Effector CD8-positive, alpha-beta T cell (primary cell): Measurements from ENCODE around the gene BTBD9.

Experiments
- DNase-seq: peaks from one replicate; lab custom pipeline; 2025; lab: John Stamatoyannopoulos, UW

BTBD9 gene

GRCh38 chr6:38239719-38240451 is 399.8 kb downstream of the BTBD9 start:
- DNase-seq = no peak

GRCh38 chr6:38236631-38237030 is 403.1 kb downstream of the BTBD9 start:
- no peak for DNase-seq

DNA sequence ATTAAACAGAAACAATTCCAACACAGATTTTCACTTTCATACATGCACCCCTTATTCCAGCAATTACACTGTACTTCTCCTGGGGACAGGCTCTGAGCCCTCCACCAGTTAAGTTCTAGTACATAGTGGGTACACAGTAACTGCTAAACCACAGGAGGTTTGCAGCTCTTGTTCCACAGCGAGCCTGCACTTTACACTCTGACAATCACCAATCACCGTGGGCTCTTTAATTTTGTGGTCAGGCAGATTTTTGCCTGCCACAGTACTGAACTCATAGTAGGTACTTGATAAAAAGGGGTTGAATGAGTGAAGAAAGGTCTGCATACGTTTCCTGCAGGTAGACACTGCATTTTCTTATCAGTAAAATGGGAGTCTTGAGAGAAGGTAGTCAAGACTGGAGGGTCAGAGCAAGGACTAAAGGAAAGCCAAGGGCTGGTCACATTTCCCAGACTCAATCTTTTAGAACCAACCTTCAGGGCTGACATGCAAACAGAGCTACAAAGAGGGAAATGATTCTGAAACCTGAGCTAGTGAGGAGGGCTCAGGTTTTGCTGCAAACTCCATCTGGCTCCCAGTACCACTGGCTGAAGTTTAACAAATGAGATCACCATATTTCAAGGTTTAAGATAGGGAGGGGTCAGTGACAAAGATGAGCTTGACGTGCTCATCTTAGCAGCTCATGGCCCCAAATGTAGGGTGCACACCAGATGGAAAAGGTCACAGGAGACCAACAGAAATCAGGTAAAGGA is 404.6 kb downstream of the BTBD9 start:
- no peak for DNase-seq

DNA sequence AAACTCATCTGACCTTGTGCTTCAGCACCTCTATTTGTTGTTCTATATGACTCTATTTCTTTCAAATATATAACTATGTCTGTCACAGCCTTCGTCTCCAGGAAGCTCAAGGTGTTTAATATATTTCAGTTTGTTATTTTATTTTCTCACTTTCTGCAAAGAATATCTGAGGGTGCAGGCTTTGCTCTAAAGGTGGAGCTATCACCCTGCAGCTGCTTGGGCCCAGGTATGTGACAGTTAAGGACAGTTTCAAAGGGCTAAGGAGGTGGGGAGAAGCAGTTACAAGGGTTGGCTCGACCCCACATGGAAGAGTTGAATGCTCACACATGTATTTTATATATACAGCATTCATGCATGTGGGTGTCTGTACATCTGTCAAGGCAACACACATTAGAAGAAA is 405.6 kb downstream of the BTBD9 start:
- DNase-seq = no peak

GRCh38 chr6:38233161-38233791 is 406.5 kb downstream of the BTBD9 start:
- no peak for DNase-seq

DNA sequence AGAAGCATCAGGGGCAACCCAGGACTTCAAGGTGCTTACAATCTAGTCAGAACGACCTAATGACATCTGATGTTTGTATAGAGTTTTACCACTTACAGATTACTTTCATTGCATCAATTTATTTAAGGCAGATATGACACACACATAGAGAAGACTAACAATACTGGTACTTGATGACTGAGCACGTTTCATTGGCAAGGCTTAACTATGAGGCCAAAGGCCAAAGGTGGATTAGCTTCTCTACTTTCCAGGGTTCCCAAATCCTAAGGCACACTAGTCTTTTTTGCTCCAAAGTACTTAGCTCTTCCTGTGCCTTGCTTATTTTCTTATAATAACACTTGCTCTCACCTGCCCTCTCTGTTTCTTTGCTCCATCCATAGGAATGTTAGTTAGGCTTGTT is 414.0 kb downstream of the BTBD9 start:
- DNase-seq = no peak

GRCh38 chr6:38221251-38221650 is 418.5 kb downstream of the BTBD9 start:
- no peak for DNase-seq

- no peak for DNase-seq
Measured at GRCh38 chr6:38220069-38220723, 419.5 kb downstream of the BTBD9 start.

GRCh38 chr6:38218235-38218634 is 421.5 kb downstream of the BTBD9 start:
- DNase-seq = no peak

GRCh38 chr6:38216451-38216850 is 423.3 kb downstream of the BTBD9 start:
- no peak for DNase-seq

- DNase-seq = no peak
Measured at GRCh38 chr6:38215651-38216311, 423.9 kb downstream of the BTBD9 start.

GRCh38 chr6:38215225-38215624 is 424.5 kb downstream of the BTBD9 start:
- no peak for DNase-seq

GRCh38 chr6:38214159-38214558 is 425.6 kb downstream of the BTBD9 start:
- no peak for DNase-seq

- DNase-seq = no peak
Measured at GRCh38 chr6:38213251-38213658, 426.5 kb downstream of the BTBD9 start.

GRCh38 chr6:38212579-38212978 is 427.1 kb downstream of the BTBD9 start:
- DNase-seq = no peak

DNA sequence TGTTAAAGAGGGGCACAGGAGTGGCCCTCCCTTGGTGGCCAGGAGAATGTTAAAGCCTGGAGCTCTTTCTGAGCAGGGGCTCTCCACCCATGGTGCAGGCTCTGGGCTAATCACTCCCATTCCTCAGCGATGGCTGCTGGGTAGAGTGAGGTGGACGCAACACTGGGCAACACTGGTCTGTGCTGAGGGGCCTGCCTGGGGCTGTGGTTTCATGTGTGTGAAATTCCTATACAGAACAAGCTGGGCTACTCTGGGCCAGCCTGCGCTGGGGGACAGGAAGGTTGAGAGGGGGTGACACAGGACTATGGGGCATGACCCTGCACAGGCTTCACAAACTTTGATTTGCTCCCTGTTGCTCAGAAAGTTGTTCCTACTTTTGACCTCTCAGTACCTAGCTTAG is 427.6 kb downstream of the BTBD9 start:
- no peak for DNase-seq

DNA sequence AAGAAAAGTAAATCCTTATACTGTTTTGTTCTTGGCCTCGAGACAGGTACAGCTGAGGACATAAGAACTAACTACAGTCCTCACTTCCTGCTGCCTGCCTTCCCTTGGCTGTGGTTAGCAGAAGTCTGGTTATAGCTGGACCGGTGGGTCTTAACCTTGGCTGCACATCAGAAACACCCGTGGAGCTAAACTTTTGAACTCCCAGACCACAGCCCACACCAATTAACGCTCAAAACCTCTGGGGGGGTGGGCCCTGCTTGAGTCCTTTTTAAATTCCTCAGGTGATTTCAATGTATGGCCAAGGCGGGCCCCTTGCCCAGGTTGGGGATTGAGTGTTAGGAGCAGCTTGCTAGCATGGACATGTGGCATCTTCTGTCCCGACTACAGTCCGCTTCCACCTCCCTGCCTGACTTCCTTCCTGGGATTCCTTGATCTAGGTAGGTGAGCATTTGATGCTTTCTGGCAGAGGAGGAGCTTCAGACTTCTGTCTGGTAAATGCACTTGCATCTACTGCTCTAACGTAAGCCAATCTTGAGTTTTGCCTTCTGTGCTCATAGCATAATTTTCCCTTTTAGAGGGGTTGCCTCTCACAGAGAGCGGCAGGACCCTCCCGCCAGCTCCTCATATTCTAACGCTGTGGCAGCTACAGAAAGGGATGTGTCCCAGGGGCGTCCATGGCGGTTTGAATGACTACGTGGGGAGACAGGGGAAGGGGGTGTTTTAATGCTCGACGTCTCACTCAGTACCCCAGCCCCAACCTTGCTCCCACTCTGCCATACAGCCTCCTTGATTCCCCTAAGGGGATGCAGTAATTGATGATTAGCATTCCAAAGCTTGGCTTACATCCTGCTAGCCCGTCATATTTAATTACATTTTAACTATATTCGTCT is 430.1 kb downstream of the BTBD9 start:
- no peak for DNase-seq

- no peak for DNase-seq
Measured at GRCh38 chr6:38208028-38208427, 431.7 kb downstream of the BTBD9 start.

- no peak for DNase-seq
Measured at GRCh38 chr6:38207375-38207774, 432.4 kb downstream of the BTBD9 start.

- no peak for DNase-seq
Measured at GRCh38 chr6:38198219-38198618, 441.5 kb downstream of the BTBD9 start.

DNA sequence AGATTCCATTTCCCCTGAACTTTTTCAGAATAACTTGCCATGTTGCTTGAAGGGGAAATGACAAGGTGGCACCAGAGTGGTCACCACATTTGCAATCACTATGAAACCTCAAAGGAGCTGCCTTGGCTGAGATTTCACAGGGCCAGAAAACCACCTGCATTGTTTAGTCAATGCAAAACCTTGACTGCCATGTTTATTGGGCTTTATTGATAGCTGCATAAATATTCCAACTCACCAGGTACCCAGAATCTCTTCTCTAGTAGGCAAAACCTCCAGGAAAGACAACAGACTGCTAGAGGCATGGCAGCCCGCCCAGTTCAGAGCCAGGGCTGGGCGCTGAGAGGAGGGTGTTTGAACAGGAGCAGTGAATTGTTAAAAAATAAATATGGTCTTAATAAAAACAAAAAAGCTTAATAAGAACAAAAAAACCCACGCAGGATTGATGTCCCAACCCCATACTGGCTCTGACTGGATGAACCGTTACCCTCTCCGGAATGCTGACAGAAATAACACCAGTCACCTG is 444.6 kb downstream of the BTBD9 start:
- DNase-seq = no peak
